ENCODE data around the gene YWHAQ. TPM values are rescaled to one million over a fixed set of nuclear protein-coding genes. Genes with fewer than 3 reads are reported as not detected.
"Not testable (repeated sequence)": the region's sequence is repeated elsewhere in the genome, so short reads cannot be mapped to it uniquely, and the experiment has no call there.

Gene YWHAQ
- polyA plus RNA-seq, 3 donors: 463 to 476 (median 473) TPM

DNA sequence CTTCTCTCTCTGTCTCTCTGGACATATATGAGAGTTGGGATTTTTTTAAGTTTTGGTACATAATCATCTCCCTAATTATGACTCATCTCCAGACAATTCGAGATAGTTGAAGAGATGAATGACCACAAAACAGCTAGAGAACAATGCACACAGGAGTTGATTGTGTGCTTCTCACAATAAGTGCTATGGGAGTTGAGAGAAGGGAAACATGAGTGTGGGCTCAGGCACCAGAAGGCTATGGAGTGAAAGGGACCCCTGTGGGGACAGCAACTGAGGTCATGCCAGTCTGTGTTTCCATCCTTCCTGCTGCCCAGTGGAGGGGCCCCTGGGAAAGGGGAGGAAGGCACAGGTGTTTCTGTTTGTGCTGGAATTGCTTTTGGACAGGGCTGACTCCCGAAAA, 6.5 kb upstream of the YWHAQ start:
- no peak for DNase-seq (ENCODE audit: low read depth in 3 of 3, low spot score in 2 of 3)

DNA sequence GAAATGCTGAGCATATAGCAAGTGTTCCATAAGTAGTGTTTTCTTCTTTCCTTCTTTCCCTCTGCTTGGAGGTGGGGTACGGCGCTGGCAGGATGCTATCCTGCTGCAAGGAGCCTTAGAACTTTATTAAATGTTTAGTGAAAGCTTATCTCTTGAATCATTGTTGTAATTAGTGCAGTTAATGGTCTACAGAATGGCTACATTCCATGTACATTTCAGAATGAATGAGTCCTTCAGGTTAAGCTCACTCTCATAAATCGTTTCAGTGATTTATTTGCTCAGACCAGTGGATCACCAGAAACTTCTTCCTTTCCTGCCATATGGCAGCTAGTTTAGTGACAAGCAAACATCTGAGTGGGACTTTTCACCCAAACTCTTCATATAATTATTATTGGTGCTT, 3.3 kb upstream of the YWHAQ start:
- no peak for DNase-seq (ENCODE audit: low read depth in 3 of 3, low spot score in 2 of 3)

DNA sequence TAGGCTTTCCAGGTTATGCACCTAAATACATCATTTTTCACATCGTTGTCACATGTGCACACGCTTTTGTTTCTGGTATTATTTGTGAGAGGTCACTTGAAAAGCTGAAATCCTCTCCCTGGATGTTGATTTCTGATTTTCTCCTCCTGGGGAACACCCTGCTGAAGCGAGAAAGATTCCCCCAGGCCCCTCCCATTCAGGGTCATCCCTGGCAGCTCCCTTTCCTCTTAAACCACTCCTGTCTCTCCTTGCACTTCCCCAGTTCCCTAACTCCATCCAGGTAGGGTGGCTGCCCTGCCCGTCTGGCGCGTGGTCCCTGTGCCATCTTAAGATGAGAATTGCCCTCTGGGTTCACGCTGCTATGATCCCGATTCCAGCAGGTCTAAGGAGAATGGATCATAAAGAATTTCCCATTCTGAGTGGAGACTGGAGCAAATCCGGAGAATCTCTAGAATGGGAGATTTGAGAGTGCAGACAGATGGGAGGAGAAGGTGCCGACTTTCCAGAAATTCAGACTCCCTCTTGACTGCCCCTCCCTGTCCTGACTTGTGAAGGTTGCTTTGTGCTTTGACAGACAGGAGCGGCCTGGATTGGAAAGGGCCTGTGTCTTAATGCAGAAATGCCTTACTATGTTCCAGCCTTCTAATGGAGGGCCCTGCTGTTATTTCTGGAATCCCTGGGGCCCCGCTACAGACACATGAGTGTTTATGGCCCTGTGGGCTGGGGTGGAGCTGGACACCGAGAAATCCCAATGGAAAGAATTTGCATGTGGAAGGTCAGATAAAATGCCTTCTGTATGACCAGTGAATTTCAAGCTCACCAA, 1.3 kb upstream of the YWHAQ start:
- no peak for DNase-seq (ENCODE audit: low read depth in 3 of 3, low spot score in 2 of 3)

DNA sequence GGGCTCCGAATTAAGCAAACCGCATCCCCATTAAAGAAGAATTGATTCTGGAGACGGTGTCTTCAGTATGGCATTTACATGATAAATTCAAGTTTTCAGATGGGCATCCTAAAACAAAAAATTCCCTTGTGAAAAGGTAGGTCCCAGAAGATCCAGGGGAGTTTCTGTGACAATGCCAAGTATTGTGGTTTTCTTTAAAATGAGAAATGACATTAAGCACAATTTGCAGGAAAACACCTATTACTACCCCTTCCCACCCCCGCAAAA, 689 bp upstream of the YWHAQ start:
- no peak for DNase-seq (ENCODE audit: low read depth in 3 of 3, low spot score in 2 of 3)

DNA sequence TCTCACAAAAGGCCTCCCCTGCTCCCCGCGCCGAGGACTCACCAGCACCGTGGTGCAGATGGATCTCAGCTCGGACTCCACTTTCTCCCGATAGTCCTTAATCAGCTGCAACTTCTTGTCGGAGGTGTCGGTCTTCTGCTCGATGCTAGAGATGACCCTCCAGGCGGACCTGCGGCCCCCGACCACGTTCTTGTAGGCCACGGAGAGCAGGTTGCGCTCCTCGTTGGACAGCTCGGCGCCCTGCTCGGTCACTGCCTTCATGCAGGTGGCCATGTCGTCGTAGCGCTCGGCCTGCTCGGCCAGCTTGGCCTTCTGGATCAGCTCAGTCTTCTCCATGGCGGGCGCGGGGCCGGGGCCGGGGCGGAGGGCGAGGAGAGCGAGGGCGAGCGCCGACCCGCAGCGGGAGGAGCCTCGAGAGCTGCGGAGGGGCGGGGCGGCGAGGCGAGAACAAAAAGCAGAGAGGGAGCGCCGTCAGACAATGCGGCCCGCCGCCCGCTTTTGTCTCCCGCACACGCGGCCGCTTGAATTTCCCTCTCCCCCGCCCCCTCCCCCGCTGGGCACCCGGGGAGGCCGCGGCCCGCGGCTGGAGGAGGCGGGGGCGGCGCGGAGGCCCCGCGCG, 571 bp downstream of the YWHAQ start:
- no peak for DNase-seq (ENCODE audit: low read depth in 3 of 3, low spot score in 2 of 3)

DNA sequence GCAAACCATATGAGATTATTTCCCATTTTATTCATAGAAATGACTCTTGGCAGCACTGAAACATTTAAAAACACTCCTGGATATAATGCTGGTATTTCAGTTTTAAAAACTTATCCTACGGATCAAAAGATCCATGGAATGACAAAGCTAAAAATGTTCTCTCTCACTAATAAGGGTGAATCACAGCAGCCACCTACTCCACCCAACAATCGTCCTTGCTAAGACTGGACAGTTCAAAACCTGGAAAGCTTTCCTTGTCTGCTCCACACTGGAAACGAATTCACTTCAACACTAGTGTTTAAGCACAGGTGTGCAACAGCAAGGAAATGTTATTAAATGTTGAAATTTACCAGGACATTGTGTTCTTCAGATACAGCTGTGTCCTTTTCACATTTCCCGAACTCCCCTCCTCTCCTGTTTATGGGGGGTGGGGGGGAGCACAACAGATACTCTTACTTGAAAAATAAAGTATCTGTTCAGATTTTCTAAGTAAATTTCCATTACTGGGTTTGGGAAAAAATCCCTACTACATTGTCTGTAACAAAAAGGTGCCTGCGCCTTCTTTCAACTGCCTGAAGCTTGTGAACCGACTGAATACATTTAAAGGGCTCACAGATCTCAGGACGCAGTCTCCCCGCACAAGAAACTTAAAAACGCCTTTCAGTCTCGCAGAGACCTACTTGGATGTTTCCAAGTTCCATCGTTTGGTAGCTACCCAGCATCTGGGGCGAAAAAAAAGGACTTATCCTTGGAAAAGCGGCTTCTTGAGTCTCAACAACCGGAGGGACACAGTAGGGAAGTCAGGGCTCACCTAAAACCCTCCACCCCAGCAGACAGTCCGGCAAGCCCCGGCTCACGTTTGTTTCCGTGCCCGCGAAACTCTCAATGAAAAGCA, 1.3 kb downstream of the YWHAQ start:
- no peak for DNase-seq (ENCODE audit: low read depth in 3 of 3, low spot score in 2 of 3)

DNA sequence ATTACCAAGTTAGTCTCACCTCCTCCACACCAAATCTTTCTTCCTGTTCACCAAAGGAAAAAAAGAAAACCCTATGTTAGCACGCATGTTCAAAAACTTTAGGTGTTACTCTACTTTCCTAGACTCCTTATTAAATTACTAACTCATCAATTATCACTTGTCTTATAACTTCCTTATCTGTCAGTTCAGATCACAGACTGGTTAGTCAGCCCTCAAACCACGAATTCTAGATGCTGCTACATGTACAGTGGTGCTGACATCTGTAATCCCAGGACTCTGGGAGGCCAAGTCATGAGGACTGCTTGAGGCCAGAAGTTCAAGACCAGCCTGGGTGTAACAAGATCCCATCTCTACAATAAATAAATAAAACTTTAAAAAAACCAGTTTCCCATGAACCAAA, 3.5 kb downstream of the YWHAQ start:
- DNase-seq (ENCODE audit: low read depth in 3 of 3, low spot score in 2 of 3): no peak

DNA sequence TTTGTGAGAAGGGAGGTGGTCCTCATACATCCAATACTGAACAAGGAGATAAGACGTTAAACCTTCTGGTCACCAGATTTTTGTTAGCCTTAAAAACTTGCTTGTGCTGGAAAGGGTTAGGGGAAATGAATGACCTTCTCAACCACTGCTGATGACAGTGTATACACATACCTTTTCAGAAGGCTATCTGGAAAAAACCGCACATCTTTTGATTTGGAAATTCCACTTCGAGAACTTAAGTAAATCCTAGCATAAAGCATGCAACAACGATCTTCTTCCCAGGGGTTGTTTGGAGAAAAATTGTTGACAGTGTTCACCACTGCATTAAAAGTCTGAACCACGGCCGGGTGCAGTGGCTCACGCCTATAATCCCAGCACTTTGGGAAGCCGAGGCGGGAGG, 7.6 kb downstream of the YWHAQ start:
- DNase-seq (ENCODE audit: low read depth in 3 of 3, low spot score in 2 of 3): no peak

DNA sequence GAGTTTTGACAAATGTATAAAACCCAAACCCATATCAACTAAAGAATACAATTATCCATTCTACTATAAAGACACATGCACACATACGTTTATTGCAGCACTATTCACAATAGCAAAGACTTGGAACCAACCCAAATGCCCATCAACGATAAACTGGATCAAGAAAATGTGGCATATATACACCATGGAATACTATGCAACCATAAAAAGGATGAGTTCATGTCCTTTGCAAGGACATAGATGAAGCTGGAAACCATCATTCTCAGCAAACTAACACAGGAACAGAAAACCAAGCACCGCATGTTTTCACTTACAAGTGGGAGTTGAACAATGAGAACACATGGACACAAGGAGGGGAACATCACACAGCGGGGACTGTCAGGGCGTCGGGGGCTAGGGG, 9.1 kb downstream of the YWHAQ start:
- DNase-seq (ENCODE audit: low read depth in 3 of 3, low spot score in 2 of 3): not testable (repeated sequence)

DNA sequence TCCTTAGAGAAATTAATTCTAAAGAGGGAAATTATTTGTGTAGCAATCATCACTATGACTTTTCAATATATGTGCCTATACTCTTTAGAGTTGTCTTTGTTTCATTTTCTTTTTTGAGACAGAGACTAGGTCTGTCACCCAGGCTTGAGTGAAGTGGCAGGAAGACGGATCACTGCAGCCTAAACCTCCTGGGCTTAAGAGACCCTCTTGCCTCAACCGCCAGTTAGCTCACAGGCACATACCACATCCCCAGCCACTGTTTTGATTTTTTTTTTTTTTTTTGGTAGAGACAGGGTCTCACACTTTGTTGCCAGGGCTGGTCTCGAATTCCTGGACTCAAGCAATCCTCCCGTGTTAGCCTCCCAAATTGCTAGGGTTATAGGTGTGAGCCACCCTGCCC, 12.4 kb downstream of the YWHAQ start:
- DNase-seq (ENCODE audit: low read depth in 3 of 3, low spot score in 2 of 3): no peak

DNA sequence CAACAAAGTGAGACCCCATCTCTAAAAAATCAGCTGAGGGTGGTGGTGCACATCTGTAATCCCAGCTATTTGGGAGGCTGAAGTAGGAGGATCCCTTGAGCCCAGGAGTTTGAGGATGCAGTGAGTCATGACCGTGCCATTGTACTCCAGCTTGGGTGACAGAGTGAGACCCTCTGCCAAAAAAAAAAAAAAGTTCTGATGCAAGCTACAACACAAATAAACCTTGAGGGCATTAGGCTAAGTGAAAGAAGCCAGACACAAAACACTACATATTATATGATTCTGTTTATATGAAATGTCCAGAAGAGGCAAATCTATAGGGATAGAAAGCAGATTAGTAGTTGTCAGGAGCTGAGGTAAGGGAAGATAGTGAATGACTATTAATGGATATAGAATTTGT, 13.0 kb downstream of the YWHAQ start:
- DNase-seq (ENCODE audit: low read depth in 3 of 3, low spot score in 2 of 3): no peak

DNA sequence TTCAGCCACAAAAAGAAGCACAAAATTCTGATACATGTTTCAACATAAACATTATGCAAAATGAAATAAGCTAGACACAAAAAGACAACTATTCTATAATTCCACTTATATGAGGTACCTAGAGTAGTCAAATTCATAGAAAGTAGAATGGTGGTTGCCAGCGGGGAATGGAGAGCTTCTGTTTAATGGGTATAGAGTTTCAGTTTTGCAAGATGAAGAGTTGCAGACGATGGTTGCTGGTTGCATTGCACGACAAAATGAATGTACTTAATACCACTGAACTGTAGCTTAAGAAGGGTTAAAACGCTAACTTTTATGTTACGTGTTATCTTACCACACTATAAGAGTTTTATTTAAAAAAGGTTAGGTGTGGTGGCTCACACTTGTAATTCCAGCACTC, 13.5 kb downstream of the YWHAQ start:
- no peak for DNase-seq (ENCODE audit: low read depth in 3 of 3, low spot score in 2 of 3)

DNA sequence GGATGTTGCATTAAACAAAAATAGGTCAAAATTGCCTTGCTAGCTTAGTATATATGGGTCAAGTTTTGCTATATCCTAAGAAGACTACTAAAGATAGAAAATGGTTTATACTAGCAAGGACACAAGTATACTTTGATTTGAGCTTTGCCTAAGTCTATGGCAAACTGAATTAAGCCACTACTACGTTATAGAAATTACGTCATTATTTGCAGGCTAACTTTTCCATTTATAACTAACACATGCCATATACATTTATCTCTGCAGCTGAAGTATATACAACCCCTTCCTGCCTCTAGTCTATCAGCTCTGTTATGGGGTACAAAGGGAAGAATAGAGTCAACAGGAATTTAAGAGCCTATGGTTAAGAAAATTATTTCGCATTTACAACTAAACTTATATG, 16.2 kb downstream of the YWHAQ start:
- no peak for DNase-seq (ENCODE audit: low read depth in 3 of 3, low spot score in 2 of 3)

DNA sequence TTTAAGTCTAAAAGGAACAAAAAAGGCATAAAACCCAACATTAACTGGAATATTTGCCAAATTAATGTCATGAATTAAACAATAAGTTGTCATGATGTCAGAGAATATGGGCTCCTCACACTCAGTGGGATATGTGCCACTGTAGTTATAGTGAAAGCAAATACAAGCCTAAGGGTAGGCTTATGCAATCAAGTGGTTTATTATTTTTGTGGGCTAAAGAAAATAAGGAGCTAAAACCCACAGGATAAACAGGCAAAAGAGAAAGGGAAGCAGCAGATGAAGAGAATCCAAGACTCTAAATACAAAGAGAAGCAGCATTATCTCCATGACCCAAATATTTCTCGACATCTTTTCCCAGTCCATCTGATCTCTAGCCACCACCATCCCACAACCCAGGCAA, 17.5 kb downstream of the YWHAQ start:
- DNase-seq (ENCODE audit: low read depth in 3 of 3, low spot score in 2 of 3): no peak

DNA sequence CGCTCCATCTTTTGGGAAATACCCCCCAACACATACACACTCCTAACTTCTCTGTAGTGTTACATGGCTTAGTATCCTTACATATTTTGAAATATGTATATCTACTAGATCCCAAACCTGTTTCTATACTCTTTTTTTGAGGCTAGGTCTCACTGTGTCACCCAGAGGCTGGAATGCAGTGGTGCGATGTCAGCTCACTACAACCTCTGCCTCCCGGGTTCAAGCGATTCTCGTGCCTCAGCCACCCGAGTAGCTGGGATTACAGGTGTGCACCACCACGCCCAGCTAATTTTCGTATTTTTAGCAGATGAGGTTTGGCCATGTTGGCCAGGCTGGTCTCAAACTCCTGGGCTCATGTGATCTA, 19.3 kb downstream of the YWHAQ start:
- DNase-seq (ENCODE audit: low read depth in 3 of 3, low spot score in 2 of 3): not testable (repeated sequence)

DNA sequence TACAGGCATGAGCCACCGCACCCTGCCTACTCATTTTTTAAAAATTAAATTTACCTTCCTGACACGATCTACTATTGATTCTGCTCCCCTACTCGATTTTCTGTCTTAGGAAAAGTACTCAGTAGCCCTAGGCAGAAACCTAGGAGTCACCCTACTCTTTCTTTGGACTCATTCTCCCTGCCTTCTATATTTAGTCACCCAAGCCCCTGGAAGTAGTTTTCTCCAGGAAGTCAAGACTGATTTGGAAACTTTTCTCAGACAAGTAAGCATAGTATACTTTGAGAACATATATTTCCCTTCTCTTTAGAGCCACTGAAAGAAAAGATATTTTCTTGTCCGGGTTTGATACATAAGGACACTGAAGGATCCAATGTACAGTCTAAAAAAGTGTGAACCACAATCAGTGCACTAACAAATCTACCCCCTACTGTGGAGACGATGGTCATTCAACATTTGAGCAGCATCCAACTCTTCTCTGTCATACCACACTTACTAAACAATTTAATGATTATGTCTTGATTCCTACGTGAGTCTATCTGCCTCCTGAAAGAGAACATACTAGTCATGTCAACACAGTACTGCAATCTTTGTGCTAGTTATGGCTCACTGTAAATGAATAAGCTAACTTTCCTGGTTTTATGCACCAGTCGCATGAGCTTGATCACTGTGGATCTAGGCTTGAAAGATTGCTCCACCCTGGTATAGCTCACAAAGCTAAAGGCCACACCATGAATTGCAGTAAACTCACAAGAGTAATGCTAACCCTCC, 19.8 kb downstream of the YWHAQ start:
- DNase-seq (ENCODE audit: low read depth in 3 of 3, low spot score in 2 of 3): no peak

DNA sequence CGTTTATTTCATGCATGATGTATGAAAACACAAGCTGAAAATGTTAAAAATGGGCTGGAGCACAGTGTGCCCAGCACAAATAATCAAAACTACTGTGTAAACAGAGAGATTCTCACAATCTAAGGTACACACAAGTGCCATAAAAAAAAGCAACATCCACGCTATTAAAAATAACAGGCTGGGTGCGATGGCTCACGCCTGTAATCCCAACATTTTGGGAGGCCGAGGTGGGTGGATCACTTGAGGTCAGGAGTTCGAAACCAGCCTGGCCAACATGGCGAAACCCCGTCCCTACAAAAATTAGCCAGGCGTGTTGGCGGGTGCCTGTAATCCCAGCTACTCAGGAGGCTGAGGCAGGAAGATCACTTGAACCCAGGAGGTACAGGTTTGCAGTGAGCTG, 22.3 kb downstream of the YWHAQ start:
- not testable (repeated sequence) for DNase-seq (ENCODE audit: low read depth in 3 of 3, low spot score in 2 of 3)

DNA sequence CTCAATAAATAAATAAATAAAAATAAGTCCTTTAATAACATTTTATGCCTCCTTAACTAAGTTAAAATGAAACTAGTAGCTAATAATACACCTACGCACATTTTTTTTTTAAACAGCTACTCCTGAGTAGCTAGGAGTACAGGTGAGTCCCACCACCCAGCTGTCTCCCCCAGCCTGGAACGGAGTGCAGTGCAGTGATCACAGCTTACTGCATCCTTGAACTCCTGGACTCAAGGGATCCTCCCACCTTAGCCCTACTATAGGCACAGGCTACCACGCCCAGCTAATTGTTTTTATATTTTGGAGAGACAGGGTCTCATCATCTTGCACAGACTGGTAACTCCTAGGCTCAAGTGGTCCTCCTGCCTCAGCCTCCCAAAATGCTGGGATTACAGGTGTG, 28.4 kb downstream of the YWHAQ start:
- DNase-seq (ENCODE audit: low read depth in 3 of 3, low spot score in 2 of 3): no peak

DNA sequence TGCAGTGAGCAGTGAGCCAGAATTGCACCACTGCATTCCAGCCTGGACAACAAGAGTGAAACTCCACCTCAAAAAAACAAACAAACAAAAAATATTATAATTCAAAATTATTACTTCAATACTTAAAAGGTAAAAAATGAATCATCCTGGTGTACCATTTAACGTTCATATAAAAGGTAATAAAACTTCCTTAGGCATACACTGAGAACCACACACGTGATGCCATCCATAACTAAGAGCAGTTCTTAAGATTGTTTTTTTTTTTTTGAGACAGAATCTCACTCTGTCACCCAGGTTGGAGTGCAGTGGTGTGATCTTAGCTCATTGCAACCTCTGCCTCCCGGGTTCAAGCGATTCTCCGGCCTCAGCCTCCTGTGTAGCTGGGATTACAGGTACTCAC, 29.4 kb downstream of the YWHAQ start:
- DNase-seq (ENCODE audit: low read depth in 3 of 3, low spot score in 2 of 3): no peak

DNA sequence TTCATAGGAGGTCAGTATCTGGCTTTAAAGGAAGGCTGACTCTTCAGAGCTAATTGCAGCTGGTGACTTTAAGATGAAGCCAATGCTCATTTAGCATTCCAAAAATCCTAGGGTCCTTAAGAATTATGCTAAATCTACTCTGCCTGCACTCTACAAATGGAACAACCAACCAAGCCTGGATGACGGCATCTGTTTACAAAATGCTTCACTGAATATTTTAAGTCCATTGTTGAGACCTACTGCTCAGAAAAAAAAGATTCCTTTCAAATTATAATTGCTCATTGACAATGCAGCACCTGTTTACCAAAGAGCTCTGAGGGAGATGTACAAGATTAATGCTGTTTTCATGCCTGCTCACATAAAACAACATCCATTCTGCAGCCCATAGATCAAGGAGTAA, 31.4 kb downstream of the YWHAQ start:
- DNase-seq (ENCODE audit: low read depth in 3 of 3, low spot score in 2 of 3): no peak

DNA sequence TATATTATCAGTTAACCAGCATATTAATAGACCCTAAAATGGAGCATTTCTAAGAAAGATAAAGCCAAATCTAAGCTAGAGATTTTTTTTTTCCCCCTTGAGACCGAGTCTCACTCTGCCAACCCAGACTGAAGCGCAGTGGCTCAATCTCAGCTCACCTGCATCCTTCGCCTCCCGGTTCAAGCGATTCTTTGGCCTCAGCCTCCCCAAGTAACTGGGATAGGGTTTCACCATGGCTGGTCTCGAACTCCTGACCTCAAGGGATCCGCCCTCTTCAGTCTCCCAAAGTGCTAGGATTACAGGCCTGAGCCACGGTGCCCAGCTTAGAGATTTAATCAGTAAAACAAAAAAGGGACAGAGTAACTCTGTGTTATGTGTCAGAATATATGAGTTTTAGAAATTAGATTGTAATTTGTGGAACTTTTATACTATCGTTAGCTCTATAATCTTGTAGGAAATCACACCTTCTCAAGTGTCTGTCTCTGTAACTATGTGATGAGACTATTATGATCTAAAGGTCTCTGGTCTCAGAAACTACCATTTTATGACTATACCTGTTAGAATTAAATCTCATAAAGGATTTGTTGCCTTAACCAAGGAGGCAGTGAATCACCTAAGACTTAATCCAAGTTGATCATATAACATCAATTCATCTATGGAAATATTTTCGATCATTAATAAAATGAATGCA, 34.0 kb downstream of the YWHAQ start:
- DNase-seq (ENCODE audit: low read depth in 3 of 3, low spot score in 2 of 3): no peak
